GM18861 (cell line): ENCODE results near the gene PLCB1.
"Not testable (repeated sequence)": the region's sequence is repeated elsewhere in the genome, so short reads cannot be mapped to it uniquely, and the experiment has no call there.

Source experiments
- ATAC-seq: cut with Tn5 transposase; IDR thresholded peaks from one replicate; pipeline ENCODE4 v1.9.1; 2021; ENCODE audit not compliant: unreplicated experiment

The PLCB1 gene

GRCh38 chr20:8635837-8636236 lies 503.8 kb downstream of the PLCB1 start:
- ATAC-seq: no peak

- ATAC-seq: no peak
Observed at GRCh38 chr20:8639112-8639778, 507.2 kb downstream of the PLCB1 start.

- ATAC-seq: no peak
Observed at GRCh38 chr20:8640461-8640860, 508.4 kb downstream of the PLCB1 start.

- no peak for ATAC-seq
Observed at GRCh38 chr20:8642247-8642646, 510.2 kb downstream of the PLCB1 start.

GRCh38 chr20:8644468-8644867 lies 512.4 kb downstream of the PLCB1 start:
- ATAC-seq: not testable (repeated sequence)

GRCh38 chr20:8645326-8645725 lies 513.3 kb downstream of the PLCB1 start:
- ATAC-seq: no peak

- no peak for ATAC-seq
Observed at GRCh38 chr20:8646033-8646441, 514.0 kb downstream of the PLCB1 start.

GRCh38 chr20:8646716-8647115 lies 514.6 kb downstream of the PLCB1 start:
- no peak for ATAC-seq

- ATAC-seq: no peak
Observed at GRCh38 chr20:8647961-8648441, 515.9 kb downstream of the PLCB1 start.

- no peak for ATAC-seq
Observed at GRCh38 chr20:8648466-8648865, 516.4 kb downstream of the PLCB1 start.

- no peak for ATAC-seq
Observed at GRCh38 chr20:8652396-8652795, 520.3 kb downstream of the PLCB1 start.

- ATAC-seq: no peak
Observed at GRCh38 chr20:8654486-8654885, 522.4 kb downstream of the PLCB1 start.

- ATAC-seq: no peak
Observed at GRCh38 chr20:8656335-8656734, 524.3 kb downstream of the PLCB1 start.

GRCh38 chr20:8657664-8658063 lies 525.6 kb downstream of the PLCB1 start:
- no peak for ATAC-seq

- ATAC-seq: no peak
Observed at GRCh38 chr20:8658103-8658502, 526.0 kb downstream of the PLCB1 start.

GRCh38 chr20:8661229-8661952 lies 529.3 kb downstream of the PLCB1 start:
- ATAC-seq: no peak

GRCh38 chr20:8662433-8662954 lies 530.4 kb downstream of the PLCB1 start:
- ATAC-seq: no peak

- no peak for ATAC-seq
Observed at GRCh38 chr20:8663424-8663823, 531.4 kb downstream of the PLCB1 start.

- no peak for ATAC-seq
Observed at GRCh38 chr20:8664778-8665177, 532.7 kb downstream of the PLCB1 start.

GRCh38 chr20:8667306-8667705 lies 535.2 kb downstream of the PLCB1 start:
- ATAC-seq: no peak

GRCh38 chr20:8670207-8670892 lies 538.3 kb downstream of the PLCB1 start:
- ATAC-seq: no peak

GRCh38 chr20:8670893-8671215 lies 538.8 kb downstream of the PLCB1 start:
- no peak for ATAC-seq
